Activated CD4-positive, alpha-beta T cell treated with anti-CD3 and anti-CD28 coated beads for 48 hours (primary cell): Measurements from ENCODE around the gene VPS52.
A peak's percentile ranks its signal among the peaks of the same experiment; 100 is the strongest.

Source experiments
- DNase-seq: peaks from one replicate; pipeline ENCODE4 v3.0.0-alpha.2; 2020

VPS52 gene

GRCh38 chr6:33209856-33210255 is 61.8 kb downstream of the VPS52 start:
- no peak for DNase-seq

GRCh38 chr6:33208091-33208967 is 63.3 kb downstream of the VPS52 start, which contains the start of gene RING1:
Gene RING1, plus strand, starts transcription at chr6:33208500. Its CDS starts 323 bp downstream, at chr6:33208823.
- DNase-seq, result peak; percentile 89

DNA sequence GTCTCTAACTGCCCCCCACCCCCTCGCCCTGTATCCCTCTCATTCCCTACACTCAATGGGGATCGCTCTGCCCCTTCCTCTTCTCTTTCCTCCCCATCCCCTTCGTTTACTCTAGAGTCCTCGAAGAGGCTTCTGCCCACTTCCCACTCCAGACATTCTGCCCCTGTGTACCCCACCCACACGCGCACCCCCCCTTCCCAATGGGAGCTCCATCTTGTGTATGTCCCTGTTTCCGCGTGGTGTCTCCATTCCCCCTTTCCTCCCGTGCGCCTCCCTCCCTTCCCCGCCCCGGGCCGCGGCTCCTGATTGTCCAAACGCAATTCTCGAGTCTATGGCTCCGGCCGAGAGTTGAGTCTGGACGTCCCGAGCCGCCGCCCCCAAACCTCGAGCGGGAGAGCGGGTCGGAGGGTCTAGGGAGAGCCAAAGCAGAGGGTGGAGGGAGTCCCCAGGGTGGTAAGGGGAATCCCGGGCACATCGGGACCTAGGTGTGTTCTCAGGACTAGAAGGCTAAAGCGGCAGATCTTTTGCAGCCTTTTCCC is 64.1 kb downstream of the VPS52 start:
- DNase-seq, result peak; percentile 29

GRCh38 chr6:33206864-33207551 is 64.7 kb downstream of the VPS52 start:
- no peak for DNase-seq

- no peak for DNase-seq
These were observed 65.4 kb downstream of the VPS52 start for GRCh38 chr6:33206027-33206863.

DNA sequence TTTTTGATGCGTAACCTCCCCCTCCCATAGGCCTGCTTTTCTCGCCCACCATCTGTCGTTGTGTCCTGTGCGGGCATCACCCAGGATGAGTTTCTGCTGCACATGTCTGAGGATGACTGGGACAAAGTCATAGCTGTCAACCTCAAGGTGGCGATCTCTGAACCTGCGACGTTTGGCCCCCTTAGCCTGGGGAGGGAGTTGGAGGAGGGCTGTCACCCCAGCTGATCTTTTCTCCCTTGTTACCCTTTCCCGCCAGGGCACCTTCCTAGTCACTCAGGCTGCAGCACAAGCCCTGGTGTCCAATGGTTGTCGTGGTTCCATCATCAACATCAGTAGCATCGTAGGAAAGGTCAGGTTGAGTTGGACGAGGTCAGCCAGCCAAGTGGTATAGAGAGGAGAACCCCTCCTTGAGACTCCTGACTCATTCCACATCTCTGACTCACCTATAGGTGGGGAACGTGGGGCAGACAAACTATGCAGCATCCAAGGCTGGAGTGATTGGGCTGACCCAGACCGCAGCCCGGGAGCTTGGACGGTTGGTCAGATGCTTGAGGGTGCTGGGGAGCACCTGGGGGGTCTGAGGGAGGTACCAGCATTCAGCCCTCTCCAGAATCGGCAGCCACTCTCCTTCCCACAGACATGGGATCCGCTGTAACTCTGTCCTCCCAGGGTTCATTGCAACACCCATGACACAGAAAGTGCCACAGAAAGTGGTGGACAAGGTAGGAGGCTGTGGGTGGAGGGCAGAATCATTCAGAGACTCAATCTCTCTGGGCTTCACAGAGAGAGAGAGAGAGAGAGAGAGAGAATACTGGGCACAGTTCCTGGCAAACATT is 66.3 kb downstream of the VPS52 start:
- peak; percentile 74 for DNase-seq

- DNase-seq, result peak; percentile 95
These were observed 67.1 kb downstream of the VPS52 start, which contains the start of gene HSD17B8 for GRCh38 chr6:33204415-33205190. Gene HSD17B8, plus strand, starts transcription at chr6:33204655. Its CDS starts 14 bp downstream, at chr6:33204669.

GRCh38 chr6:33204165-33204414 is 67.6 kb downstream of the VPS52 start:
- DNase-seq, result no peak

GRCh38 chr6:33203443-33204164 is 68.1 kb downstream of the VPS52 start:
- DNase-seq, result no peak

- DNase-seq, result no peak
These were observed 68.9 kb downstream of the VPS52 start for GRCh38 chr6:33202799-33203198.

- DNase-seq, result no peak
These were observed 69.7 kb downstream of the VPS52 start for GRCh38 chr6:33201935-33202334.

GRCh38 chr6:33201147-33201545 is 70.5 kb downstream of the VPS52 start:
- no peak for DNase-seq
